H1 (cell line): Measurements from ENCODE around the gene LDLRAP1. TPM values are rescaled to one million over a fixed set of nuclear protein-coding genes. Genes with fewer than 3 reads are reported as not detected.

Experiments used
- CTCF ChIA-PET: fragments of 300-600 bp; sonication (Branson Sonifier 250); formaldehyde crosslinking; loops from one replicate; lab custom pipeline; 2021; ENCODE audit not compliant: partially characterized antibody; lab: Charles Lee
- POLR2A ChIA-PET: fragments of 300-600 bp; sonication (Branson Sonifier 250); formaldehyde crosslinking; loops from one replicate; lab custom pipeline; 2021; ENCODE audit warnings: inconsistent platforms; ENCODE audit not compliant: partially characterized antibody; lab: Charles Lee
- DNase-seq, 2 experiments: peaks; one replicate each; pipeline versions ENCODE4 v3.0.0 to v3.0.0-alpha.2; 2010 to 2022; ENCODE audit warnings: low spot score in 2 of 2, low read depth in 1 of 2, mixed read lengths in 1 of 2
- FAIRE-seq: peaks from 2 replicates; lab custom pipeline; 2011; peaks lifted over from hg19 to GRCh38; lab: Jason Lieb, UNC
- H2AFZ ChIP-seq: 2 replicates; pipeline ENCODE4 v1.8.1; 2012; ENCODE audit warnings: low read length, inconsistent platforms
- H2AK5ac ChIP-seq: 2 replicates; pipeline ENCODE4 v1.6.1; 2013; ENCODE audit warnings: low read depth, low read length
- H2BK120ac ChIP-seq: replicated peaks from 2 replicates; pipeline ENCODE3; 2013; ENCODE audit warnings: low read depth, low read length, inconsistent platforms
- H2BK12ac ChIP-seq: 2 replicates; pipeline ENCODE4 v1.6.1; 2013; ENCODE audit warnings: low read depth, low read length
- H2BK15ac ChIP-seq: 2 replicates; pipeline ENCODE4 v1.6.1; 2013; ENCODE audit warnings: low read length
- H2BK20ac ChIP-seq: 2 replicates; pipeline ENCODE4 v1.6.1; 2013; ENCODE audit warnings: low read length
- H2BK5ac ChIP-seq: 2 replicates; pipeline ENCODE4 v1.6.1; 2013; ENCODE audit warnings: low read depth, low read length
- H3K14ac ChIP-seq: 2 replicates; pipeline ENCODE4 v1.6.1; 2013; ENCODE audit warnings: inconsistent platforms; ENCODE audit not compliant: insufficient read length
- H3K18ac ChIP-seq: 2 replicates; pipeline ENCODE4 v1.6.1; 2013; ENCODE audit warnings: low read length; ENCODE audit errors: extremely low read depth
- H3K23ac ChIP-seq: 2 replicates; pipeline ENCODE4 v1.6.1; 2013; ENCODE audit warnings: inconsistent platforms; ENCODE audit not compliant: insufficient read length
- H3K23me2 ChIP-seq: 2 replicates; pipeline ENCODE4 v1.6.1; 2013; ENCODE audit warnings: low read depth, low read length
- H3K27ac ChIP-seq: 2 replicates; pipeline ENCODE4 v1.6.1; 2011; ENCODE audit warnings: low read depth, low read length, inconsistent platforms
- H3K27me3 ChIP-seq, 4 experiments: replicated peaks in 1 of 4; 1 replicate in 1 of 4; 2 replicates in 3 of 4; pipeline versions ENCODE4 v1.6.1 to v1.8.1; 2011 to 2013; ENCODE audit warnings: low read length in 3 of 4, mild to moderate bottlenecking in 3 of 4, inconsistent platforms in 2 of 4, mixed read lengths in 2 of 4, moderate library complexity in 1 of 4; ENCODE audit not compliant: control insufficient read depth in 3 of 4, insufficient read depth in 3 of 4; ENCODE audit errors: extremely low read depth in 1 of 4
- H3K36me3 ChIP-seq, 4 experiments: 2 replicates each; pipeline versions ENCODE4 v1.6.1 to v1.8.1; 2011 to 2013; ENCODE audit warnings: mild to moderate bottlenecking in 4 of 4, low read length in 3 of 4, moderate library complexity in 2 of 4, control low read depth in 1 of 4, inconsistent platforms in 1 of 4; ENCODE audit not compliant: insufficient read depth in 4 of 4, control insufficient read depth in 2 of 4
- H3K4ac ChIP-seq: replicated peaks from 2 replicates; pipeline ENCODE3; 2013; ENCODE audit warnings: low read length, low read depth, mixed read lengths, inconsistent platforms; ENCODE audit not compliant: insufficient read length
- H3K4me1 ChIP-seq, 4 experiments: replicated peaks in 1 of 4; 1 replicate in 1 of 4; 2 replicates in 3 of 4; pipeline versions ENCODE4 v1.6.1 to v1.8.1; 2011 to 2013; ENCODE audit warnings: low read length in 3 of 4, inconsistent platforms in 2 of 4, mixed read lengths in 1 of 4; ENCODE audit not compliant: insufficient read depth in 4 of 4, control insufficient read depth in 3 of 4
- H3K4me2 ChIP-seq, 2 experiments: 2 replicates each; pipeline versions ENCODE4 v1.6.1 to v1.8.1; 2011 to 2013; ENCODE audit warnings: low read depth in 2 of 2, low read length in 2 of 2, control low read depth in 1 of 2, inconsistent platforms in 1 of 2, mild to moderate bottlenecking in 1 of 2; ENCODE audit not compliant: insufficient read depth in 1 of 2
- H3K4me3 ChIP-seq, 4 experiments: fragments of 200-600, 300-600 bp in 1 of 4; sonication (generic), shearing (Covaris generic), sonication (Bioruptor Twin) in 1 of 4; 2 replicates each; pipeline versions ENCODE4 v1.5.1 to v1.8.1; 2011 to 2016; ENCODE audit warnings: low read length in 4 of 4, low read depth in 3 of 4, control low read depth in 2 of 4, inconsistent platforms in 2 of 4, mild to moderate bottlenecking in 2 of 4, mixed read lengths in 1 of 4, moderate library complexity in 1 of 4; ENCODE audit not compliant: insufficient read depth in 2 of 4; ENCODE audit errors: extremely low read depth in 1 of 4
- H3K56ac ChIP-seq: replicated peaks from 2 replicates; pipeline ENCODE3; 2013; ENCODE audit warnings: low read depth, mild to moderate bottlenecking, mixed read lengths, low read length, inconsistent platforms; ENCODE audit not compliant: insufficient read length
- H3K79me1 ChIP-seq: 2 replicates; pipeline ENCODE4 v1.6.1; 2013; ENCODE audit warnings: low read depth, low read length, control low read depth
- H3K79me2 ChIP-seq, 2 experiments: 2 replicates each; pipeline versions ENCODE4 v1.6.1 to v1.8.1; 2012 to 2013; ENCODE audit warnings: low read length in 2 of 2, mild to moderate bottlenecking in 2 of 2, inconsistent platforms in 1 of 2; ENCODE audit not compliant: insufficient read depth in 2 of 2, control insufficient read depth in 1 of 2
- H3K9ac ChIP-seq, 4 experiments: replicated peaks in 1 of 4; 1 replicate in 1 of 4; 2 replicates in 3 of 4; pipeline versions ENCODE4 v1.6.1 to v1.8.1; 2011 to 2013; ENCODE audit warnings: low read depth in 3 of 4, low read length in 3 of 4, control low read depth in 2 of 4, mild to moderate bottlenecking in 2 of 4, moderate library complexity in 2 of 4, inconsistent platforms in 1 of 4; ENCODE audit errors: extremely low read depth in 1 of 4
- H3K9me3 ChIP-seq, 2 experiments: 2 replicates each; pipeline versions ENCODE4 v1.6.1 to v1.8.1; 2012 to 2013; ENCODE audit warnings: mild to moderate bottlenecking in 2 of 2, moderate library complexity in 2 of 2, control low read depth in 1 of 2, inconsistent platforms in 1 of 2, low read depth in 1 of 2, low read length in 1 of 2, mixed read lengths in 1 of 2; ENCODE audit not compliant: insufficient read depth in 2 of 2
- H4K20me1 ChIP-seq, 2 experiments: replicated peaks in 1 of 2; 2 replicates each; pipeline versions ENCODE3 to v1.8.1; 2011 to 2013; ENCODE audit warnings: inconsistent platforms in 2 of 2, low read length in 2 of 2, mild to moderate bottlenecking in 1 of 2; ENCODE audit not compliant: insufficient read depth in 2 of 2, control insufficient read depth in 1 of 2
- H4K5ac ChIP-seq: 2 replicates; pipeline ENCODE4 v1.6.1; 2013; ENCODE audit warnings: low read length, low read depth, mixed read lengths, inconsistent platforms; ENCODE audit not compliant: insufficient read length
- H4K8ac ChIP-seq: 2 replicates; pipeline ENCODE4 v1.8.0; 2013; ENCODE audit warnings: mild to moderate bottlenecking, moderate library complexity, low read length, inconsistent platforms; ENCODE audit not compliant: insufficient read depth; ENCODE audit errors: extremely low read depth
- H4K91ac ChIP-seq: replicated peaks from 2 replicates; pipeline ENCODE3; 2013; ENCODE audit warnings: low read length, mixed read lengths, inconsistent platforms; ENCODE audit not compliant: insufficient read length
- TEAD4 ChIP-seq: IDR thresholded peaks from 2 replicates; pipeline ENCODE4 v1.6.1; 2012; ENCODE audit warnings: low read depth, low read length, inconsistent platforms, mixed read lengths
- WGBS, 2 experiments: shearing (Covaris generic) in 1 of 2; methylation state at CpG; one replicate each; pipeline versions ENCODE4 v1.1.6 to v1.1.7; 2013 to 2015; ENCODE audit warnings: low lambda C conversion rate in 2 of 2, mixed read lengths in 2 of 2, inconsistent platforms in 1 of 2, low coverage in 1 of 2, missing lambda C conversion rate in 1 of 2; ENCODE audit not compliant: insufficient replicate concordance in 2 of 2, insufficient coverage in 1 of 2, insufficient read length in 1 of 2; ENCODE audit errors: extremely low coverage in 1 of 2, missing lambda C conversion rate in 1 of 2; 5-methylcytosine and 5-hydroxymethylcytosine counted together
- polyA plus RNA-seq, 7 experiments: library from polyadenylated mRNA; depleted of rRNA in 3 of 7; stranded (reverse) in 5 of 7; unstranded in 2 of 7; fragments of >200 nt in 5 of 7; fragments of 200-250 nt in 2 of 7; gene quantifications; 1 replicate in 5 of 7; 2 replicates in 1 of 7; 4 replicates in 1 of 7; pipeline versions ENCODE4 v1.2.1 to v1.2.3, GENCODE V29; 2011 to 2013; ENCODE audit warnings: missing spikeins in 2 of 7, mixed read lengths in 2 of 7
- total RNA-seq: library from RNA; stranded (reverse); fragmentation: NEBNext Ultra II Directional; extraction: Animal tissue kit (Norgen Biotek cat#: 25700); gene quantifications from 2 replicates; pipeline ENCODE4 v1.2.1, GENCODE V29; 2021
- TF ChIP-seq, protein P1 (sequence below), 3 experiments: IDR thresholded peaks; 1 replicate in 2 of 3; 2 replicates in 1 of 3; pipeline versions ENCODE4 v1.5.1 to v1.6.1; 2011; ENCODE audit warnings: low read length in 3 of 3, mild to moderate bottlenecking in 3 of 3, inconsistent platforms in 2 of 3, low read depth in 1 of 3, moderate library complexity in 1 of 3; ENCODE audit not compliant: insufficient read depth in 1 of 3; ENCODE audit errors: control extremely low read depth in 1 of 3

The LDLRAP1 gene
- total and polyA plus RNA-seq, 2 of the 8 experiments (the other 6 are each of a cell fraction or from before 2014, with no cell fraction given), result 12.8 to 13.2 TPM

DNA sequence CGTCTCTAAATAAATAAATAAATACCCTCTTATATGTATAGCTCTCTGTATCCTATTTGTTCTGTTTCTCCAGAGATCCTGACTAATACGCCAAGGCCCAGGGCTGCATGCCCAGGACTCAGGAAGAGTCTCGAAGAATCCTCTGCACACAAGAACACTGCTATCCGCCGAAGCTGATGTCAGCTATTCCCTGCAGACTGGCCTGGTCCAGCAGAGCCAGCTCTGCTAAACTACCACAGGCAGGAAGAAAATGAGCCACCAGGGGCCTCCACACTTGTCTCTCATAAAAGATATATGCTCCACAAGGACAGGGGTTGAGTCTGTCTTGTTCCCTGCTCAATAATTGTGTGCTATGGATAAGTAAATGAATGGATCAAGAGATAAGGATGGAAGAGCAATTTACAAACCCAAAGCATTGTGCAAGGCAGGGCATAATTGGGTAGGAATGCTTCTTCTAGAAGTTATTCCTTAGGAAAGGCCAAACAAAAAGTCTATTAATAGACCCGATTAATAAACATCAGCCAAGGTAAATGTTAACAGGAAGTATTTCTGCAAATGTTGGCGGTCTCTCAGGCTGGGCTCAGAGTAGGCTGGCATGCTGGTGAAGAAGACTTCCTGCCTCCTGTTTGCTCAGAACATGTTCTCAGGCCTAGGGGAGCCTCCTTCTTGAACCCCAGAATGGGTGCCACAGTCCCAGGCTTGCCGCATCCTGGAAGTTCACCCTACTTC lies 46.9 kb downstream of the LDLRAP1 start:
- no peak overlapping the region for H3K27ac ChIP-seq
- no peak overlapping the region for H3K9ac ChIP-seq
- 0 out of 2 replicates have a peak overlapping the region, but pooled peaks have one; percentile 18 for H2BK15ac ChIP-seq
- H3K4ac ChIP-seq, result no peak overlapping the region
- H2BK5ac ChIP-seq, result no peak overlapping the region
- no peak overlapping the region for H3K23ac ChIP-seq
- no peaks in the 10 kb centered on the region for H3K9me3 ChIP-seq
- H4K91ac ChIP-seq, result no peak overlapping the region
- H3K79me1 ChIP-seq, result no peaks in the 10 kb centered on the region
- H3K79me2 ChIP-seq, result no peaks in the 10 kb centered on the region
- H2AFZ ChIP-seq, result no peak overlapping the region
- peaks cover 0 to 2% of the 10 kb centered on the region in 2 experiments for H4K20me1 ChIP-seq
- no peaks in the 10 kb centered on the region for H3K36me3 ChIP-seq
- DNase-seq, result no peak
- no peak overlapping the region for H4K5ac ChIP-seq
- H3K14ac ChIP-seq, result no peak overlapping the region
- TF ChIP-seq, protein P1, sequence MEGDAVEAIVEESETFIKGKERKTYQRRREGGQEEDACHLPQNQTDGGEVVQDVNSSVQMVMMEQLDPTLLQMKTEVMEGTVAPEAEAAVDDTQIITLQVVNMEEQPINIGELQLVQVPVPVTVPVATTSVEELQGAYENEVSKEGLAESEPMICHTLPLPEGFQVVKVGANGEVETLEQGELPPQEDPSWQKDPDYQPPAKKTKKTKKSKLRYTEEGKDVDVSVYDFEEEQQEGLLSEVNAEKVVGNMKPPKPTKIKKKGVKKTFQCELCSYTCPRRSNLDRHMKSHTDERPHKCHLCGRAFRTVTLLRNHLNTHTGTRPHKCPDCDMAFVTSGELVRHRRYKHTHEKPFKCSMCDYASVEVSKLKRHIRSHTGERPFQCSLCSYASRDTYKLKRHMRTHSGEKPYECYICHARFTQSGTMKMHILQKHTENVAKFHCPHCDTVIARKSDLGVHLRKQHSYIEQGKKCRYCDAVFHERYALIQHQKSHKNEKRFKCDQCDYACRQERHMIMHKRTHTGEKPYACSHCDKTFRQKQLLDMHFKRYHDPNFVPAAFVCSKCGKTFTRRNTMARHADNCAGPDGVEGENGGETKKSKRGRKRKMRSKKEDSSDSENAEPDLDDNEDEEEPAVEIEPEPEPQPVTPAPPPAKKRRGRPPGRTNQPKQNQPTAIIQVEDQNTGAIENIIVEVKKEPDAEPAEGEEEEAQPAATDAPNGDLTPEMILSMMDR (IDR thresholded peaks at IDR 0.05; ENCODE audit: control extremely low read depth in 1 of 3, insufficient read depth in 1 of 3, low read depth in 1 of 3, low read length in 3 of 3), result peak in 2 of 3 experiments; percentile 6 to 15; a peak in 1 of 4 replicates
- TF ChIP-seq TEAD4, result no peak
- TF ChIP-seq, all 59 proteins: peak for 1
- no peak overlapping the region for H2BK12ac ChIP-seq
- POLR2A ChIA-PET, result interaction anchor here (1.1 to 1.2 kb wide), 3 partner anchors 7 to 114 kb away, joined by 3 read pairs; no protein-coding TSS in a partner anchor
- H3K23me2 ChIP-seq, result peaks cover 11% of the 10 kb centered on the region; the same call in 1 of the 2 replicates
- H3K4me2 ChIP-seq, result no peak overlapping the region
- CTCF ChIA-PET, result interaction anchor here (1.0 to 1.9 kb wide), 7 partner anchors 9 to 214 kb away, joined by 3 to 13 read pairs (median 5); no protein-coding TSS in a partner anchor
- H2AK5ac ChIP-seq, result no peak overlapping the region
- FAIRE-seq, result no peak
- H3K4me3 ChIP-seq, result no peak overlapping the region
- no peak overlapping the region for H4K8ac ChIP-seq
- peaks cover 0 to 16% (median 10%) of the 10 kb centered on the region in 4 experiments; a peak in 6 of 7 replicates for H3K4me1 ChIP-seq
- H2BK20ac ChIP-seq, result peak overlapping the region; percentile 34; the same call in 1 of the 2 replicates
- H2BK120ac ChIP-seq, result no peak overlapping the region
- H3K56ac ChIP-seq, result no peak overlapping the region
- WGBS, 2 experiments, result 92% methylated on average over 8 of the region's 8 CpGs; no CpG with 5 or more reads in 1 of the 2 experiments
- no peaks in the 10 kb centered on the region for H3K27me3 ChIP-seq
- no peak overlapping the region for H3K18ac ChIP-seq
